ENCODE measurements around the gene SPC24. TPM values are rescaled to one million over a fixed set of nuclear protein-coding genes. Genes with fewer than 3 reads are reported as not detected.
"Not testable (repeated sequence)": the region's sequence is repeated elsewhere in the genome, so short reads cannot be mapped to it uniquely, and the experiment has no call there.

Gene SPC24
- total RNA-seq, 1 donor from 2014 or later = 2.7 TPM

- no peak overlapping the region for H3K4me3 ChIP-seq
- TF ChIP-seq POLR2A (IDR thresholded peaks at IDR 0.05) (no peak), POLR2AphosphoS5 (IDR thresholded peaks at IDR 0.05; ENCODE audit: insufficient read depth in 1 of 2, low read depth in 1 of 2) (no peak), CTCF (IDR thresholded peaks at IDR 0.05) (no peak)
- H3K36me3 ChIP-seq = peaks cover 5 to 95% of the 10 kb centered on the region in 2 donors
- DNase-seq (ENCODE audit: extremely low spot score in 2 of 2) = no peak
- H3K9me3 ChIP-seq = no peaks in the 10 kb centered on the region
- no peaks in the 10 kb centered on the region for H3K4me1 ChIP-seq
- H3K27ac ChIP-seq = no peak overlapping the region
- intact Hi-C loops (cut with DNase I) = loop anchor here (10.0 kb wide), 1 partner anchor 177 kb away; no protein-coding TSS in a partner anchor
- no peaks in the 10 kb centered on the region for H3K27me3 ChIP-seq
Observed at GRCh38 chr19:11111771-11112144, 43.8 kb downstream of the SPC24 start.

GRCh38 chr19:11111117-11111770, 44.3 kb downstream of the SPC24 start:
- TF ChIP-seq POLR2A (IDR thresholded peaks at IDR 0.05) (no peak), POLR2AphosphoS5 (IDR thresholded peaks at IDR 0.05; ENCODE audit: insufficient read depth in 1 of 2, low read depth in 1 of 2) (no peak), CTCF (IDR thresholded peaks at IDR 0.05) (no peak)
- Histone ChIP-seq H3K27me3 (no peaks in the 10 kb centered on the region), H3K36me3 (peaks cover 5 to 95% of the 10 kb centered on the region in 2 donors), H3K4me3 (no peak overlapping the region), H3K27ac (no peak overlapping the region), H3K9me3 (no peaks in the 10 kb centered on the region), H3K4me1 (no peaks in the 10 kb centered on the region)
- intact Hi-C loops (cut with DNase I) = loop anchor here (10.0 kb wide), 1 partner anchor 176 kb away; no protein-coding TSS in a partner anchor
- no peak for DNase-seq (ENCODE audit: extremely low spot score in 2 of 2)

GRCh38 chr19:11108746-11109145, 46.8 kb downstream of the SPC24 start:
- TF ChIP-seq POLR2A (IDR thresholded peaks at IDR 0.05) = no peak
- TF ChIP-seq POLR2AphosphoS5 (IDR thresholded peaks at IDR 0.05; ENCODE audit: insufficient read depth in 1 of 2, low read depth in 1 of 2) = no peak
- TF ChIP-seq CTCF (IDR thresholded peaks at IDR 0.05) = no peak
- no peaks in the 10 kb centered on the region for H3K4me1 ChIP-seq
- H3K9me3 ChIP-seq = no peaks in the 10 kb centered on the region
- DNase-seq (ENCODE audit: extremely low spot score in 2 of 2) = no peak
- H3K27me3 ChIP-seq = no peaks in the 10 kb centered on the region
- peaks cover 5 to 96% of the 10 kb centered on the region in 2 donors for H3K36me3 ChIP-seq
- H3K27ac ChIP-seq = no peak overlapping the region
- H3K4me3 ChIP-seq = no peak overlapping the region
- intact Hi-C loops (cut with DNase I) = no loop called here

- intact Hi-C loops (cut with DNase I) = no loop called here
- Histone ChIP-seq H3K9me3 (no peaks in the 10 kb centered on the region), H3K4me3 (no peak overlapping the region), H3K27me3 (no peaks in the 10 kb centered on the region), H3K27ac (no peak overlapping the region), H3K4me1 (no peaks in the 10 kb centered on the region), H3K36me3 (peaks cover 5 to 91% of the 10 kb centered on the region in 2 donors)
- no peak for DNase-seq (ENCODE audit: extremely low spot score in 2 of 2)
- TF ChIP-seq CTCF (IDR thresholded peaks at IDR 0.05) (no peak), POLR2AphosphoS5 (IDR thresholded peaks at IDR 0.05; ENCODE audit: insufficient read depth in 1 of 2, low read depth in 1 of 2) (no peak), POLR2A (IDR thresholded peaks at IDR 0.05) (no peak)
Observed at GRCh38 chr19:11106477-11106876, 49.1 kb downstream of the SPC24 start.

- Histone ChIP-seq H3K27ac (no peak overlapping the region), H3K9me3 (no peaks in the 10 kb centered on the region), H3K36me3 (peaks cover 5 to 90% of the 10 kb centered on the region in 2 donors), H3K4me1 (peaks cover 1% of the 10 kb centered on the region), H3K27me3 (no peaks in the 10 kb centered on the region), H3K4me3 (no peak overlapping the region)
- intact Hi-C loops (cut with DNase I) = no loop called here
- DNase-seq (ENCODE audit: extremely low spot score in 2 of 2) = no peak
- TF ChIP-seq POLR2AphosphoS5 (IDR thresholded peaks at IDR 0.05; ENCODE audit: insufficient read depth in 1 of 2, low read depth in 1 of 2) = no peak
- no peak for TF ChIP-seq POLR2A (IDR thresholded peaks at IDR 0.05)
- TF ChIP-seq CTCF (IDR thresholded peaks at IDR 0.05) = no peak
Observed at GRCh38 chr19:11105014-11105636, 50.5 kb downstream of the SPC24 start.

GRCh38 chr19:11103667-11104066, 51.9 kb downstream of the SPC24 start:
- intact Hi-C loops (cut with DNase I); DNase-seq (ENCODE audit: extremely low spot score in 2 of 2); H3K27ac ChIP-seq; H3K4me3 ChIP-seq; H3K4me1 ChIP-seq; H3K27me3 ChIP-seq; H3K9me3 ChIP-seq: not testable (repeated sequence)
- H3K36me3 ChIP-seq = peaks cover 5 to 78% of the 10 kb centered on the region in 2 donors

All from vagina (tissue), 2 donors.